CD14-positive monocyte (primary cell): Measurements from ENCODE around the gene ZFYVE21. TPM values are rescaled to one million over a fixed set of nuclear protein-coding genes. Genes with fewer than 3 reads are reported as not detected.

Experiments used
- DNase-seq, 3 donors: peaks; one replicate each; pipeline ENCODE4 v3.0.0-alpha.2; 2011 to 2022
- H2AFZ ChIP-seq: 2 replicates; pipeline ENCODE4 v1.6.0; 2012; ENCODE audit warnings: mild to moderate bottlenecking, low read depth, low read length, inconsistent platforms; ENCODE audit not compliant: insufficient read depth, poor library complexity, severe bottlenecking
- H3K27ac ChIP-seq, 2 donors: 1 replicate in 1 of 2; 2 replicates in 1 of 2; pipeline ENCODE4 v1.5.1; 2012 to 2013; ENCODE audit warnings: low read length in 2 of 2, control low read depth in 1 of 2, inconsistent platforms in 1 of 2, low read depth in 1 of 2, mild to moderate bottlenecking in 1 of 2
- H3K27me3 ChIP-seq, 2 donors: one replicate each; pipeline versions ENCODE4 v1.6.0 to v1.6.1; 2011 to 2013; ENCODE audit warnings: low read length in 2 of 2; ENCODE audit not compliant: control insufficient read depth in 2 of 2, insufficient read depth in 2 of 2
- H3K36me3 ChIP-seq, 2 donors: replicated peaks in 1 of 2; 1 replicate in 1 of 2; 2 replicates in 1 of 2; pipeline versions ENCODE4 v1.5.1 to v1.6.1; 2012 to 2013; ENCODE audit warnings: low read length in 2 of 2, control low read depth in 1 of 2, inconsistent platforms in 1 of 2, mild to moderate bottlenecking in 1 of 2; ENCODE audit not compliant: insufficient read depth in 2 of 2, control insufficient read depth in 1 of 2
- H3K4me1 ChIP-seq, 2 donors: 1 replicate in 1 of 2; 2 replicates in 1 of 2; pipeline versions ENCODE4 v1.5.1 to v1.6.1; 2012 to 2013; ENCODE audit warnings: low read length in 2 of 2, control low read depth in 1 of 2, inconsistent platforms in 1 of 2, mild to moderate bottlenecking in 1 of 2, moderate library complexity in 1 of 2; ENCODE audit not compliant: insufficient read depth in 2 of 2, control insufficient read depth in 1 of 2
- H3K4me2 ChIP-seq: replicated peaks from 2 replicates; pipeline ENCODE3; 2012; ENCODE audit warnings: low read length, moderate library complexity, mild to moderate bottlenecking; ENCODE audit not compliant: poor library complexity, severe bottlenecking; ENCODE audit errors: extremely low read depth
- H3K4me3 ChIP-seq, 3 experiments: fragments of 200-600 bp in 1 of 3; sonication (generic) in 1 of 3; replicated peaks in 1 of 3; 1 replicate in 2 of 3; 2 replicates in 1 of 3; pipeline ENCODE4 v1.5.1; 2011 to 2013; ENCODE audit warnings: low read length in 3 of 3, mild to moderate bottlenecking in 3 of 3, control low read depth in 2 of 3, low read depth in 2 of 3, inconsistent platforms in 1 of 3, moderate library complexity in 1 of 3
- H3K79me2 ChIP-seq: 2 replicates; pipeline ENCODE4 v1.6.0; 2012; ENCODE audit warnings: mild to moderate bottlenecking, control low read depth, inconsistent platforms, low read length, moderate library complexity; ENCODE audit not compliant: insufficient read depth
- H3K9ac ChIP-seq: 2 replicates; pipeline ENCODE4 v1.6.0; 2017; ENCODE audit warnings: low read length, mild to moderate bottlenecking; ENCODE audit not compliant: insufficient read depth, poor library complexity, severe bottlenecking
- H3K9me3 ChIP-seq, 2 donors: replicated peaks in 1 of 2; 1 replicate in 1 of 2; 2 replicates in 1 of 2; pipeline versions ENCODE4 v1.5.1 to v1.6.1; 2012 to 2013; ENCODE audit warnings: low read length in 2 of 2, control low read depth in 1 of 2; ENCODE audit not compliant: control insufficient read depth in 1 of 2, insufficient read depth in 1 of 2
- H4K20me1 ChIP-seq: 2 replicates; pipeline ENCODE4 v1.6.0; 2012; ENCODE audit warnings: mild to moderate bottlenecking, low read length, control low read depth, moderate library complexity; ENCODE audit not compliant: insufficient read depth
- H3K27ac Mint-ChIP-seq, 7 donors: one replicate each; pipeline ENCODE4 v1.8.0; 2020; ENCODE audit warnings: mild to moderate bottlenecking in 7 of 7, mixed read lengths in 7 of 7, moderate library complexity in 6 of 7, inconsistent platforms in 2 of 7
- H3K27me3 Mint-ChIP-seq, 3 donors: one replicate each; pipeline ENCODE4 v1.8.0; 2021 to 2022; ENCODE audit warnings: low read depth in 3 of 3, mild to moderate bottlenecking in 3 of 3, mixed read lengths in 3 of 3, moderate library complexity in 3 of 3, inconsistent platforms in 1 of 3
- H3K36me3 Mint-ChIP-seq, 2 donors: one replicate each; pipeline ENCODE4 v1.8.0; 2020; ENCODE audit warnings: mixed read lengths in 2 of 2, inconsistent platforms in 1 of 2, mild to moderate bottlenecking in 1 of 2
- H3K4me1 Mint-ChIP-seq: one replicate; pipeline ENCODE4 v1.8.0; 2020; ENCODE audit warnings: mild to moderate bottlenecking, mixed read lengths
- H3K4me3 Mint-ChIP-seq, 2 donors: one replicate each; pipeline ENCODE4 v1.8.0; 2020; ENCODE audit warnings: mild to moderate bottlenecking in 2 of 2, mixed read lengths in 2 of 2, moderate library complexity in 1 of 2
- H3K9me3 Mint-ChIP-seq, 7 donors: one replicate each; pipeline ENCODE4 v1.8.0; 2020 to 2022; ENCODE audit warnings: mixed read lengths in 7 of 7, mild to moderate bottlenecking in 6 of 7, moderate library complexity in 6 of 7, inconsistent platforms in 2 of 7
- CTCF ChIP-seq: fragments of 200-600 bp; IDR thresholded peaks from one replicate; pipeline ENCODE4 v1.8.0; 2022; ENCODE audit warnings: antibody characterized with exemption, mild to moderate bottlenecking
- WGBS: methylation state at CpG from one replicate; pipeline ENCODE4 v1.1.5; 2013; ENCODE audit warnings: missing lambda C conversion rate; ENCODE audit not compliant: insufficient coverage; 5-methylcytosine and 5-hydroxymethylcytosine counted together
- intact Hi-C, 2 donors: fragments of 100-400 bp; cut with micrococcal nuclease; formaldehyde crosslinking; loops; one replicate each; pipeline versions ENCODE4 v1.15.0 to v1.15.1; 2023
- polyA plus RNA-seq, 3 donors: library from polyadenylated mRNA; depleted of rRNA in 1 of 3; unstranded in 2 of 3; stranded (reverse) in 1 of 3; fragments of 300-500 nt in 2 of 3; fragments of >200 nt in 1 of 3; fragmentation: Illumina TruSeq in 2 of 3; gene quantifications; 1 replicate in 2 of 3; 2 replicates in 1 of 3; pipeline ENCODE4 v1.2.3, GENCODE V29; 2012 to 2021

The ZFYVE21 gene
- polyA plus RNA-seq, 3 donors, result 22.1 to 36.5 (median 33.1) TPM

- H3K9ac ChIP-seq, result no peak overlapping the region
- no peak overlapping the region for H3K27ac Mint-ChIP-seq
- DNase-seq, result no peak
- H3K4me3 ChIP-seq, result no peak overlapping the region
- no CpG with 5 or more reads among the region's 5 CpGs for WGBS
- H3K36me3 Mint-ChIP-seq, result no peaks in the 10 kb centered on the region
- no peak overlapping the region for H3K4me3 Mint-ChIP-seq
- no peaks in the 10 kb centered on the region for H3K27me3 ChIP-seq
- peaks cover under 1 to 8% (median 4%) of the 10 kb centered on the region in 3 donors for H3K27me3 Mint-ChIP-seq
- no peaks in the 10 kb centered on the region for H3K36me3 ChIP-seq
- H2AFZ ChIP-seq, result no peak overlapping the region
- no peaks in the 10 kb centered on the region for H3K4me1 Mint-ChIP-seq
- intact Hi-C loops, result no loop called here
- H3K27ac ChIP-seq, result no peak overlapping the region
- peaks cover 0 to 3% (median 0%) of the 10 kb centered on the region in 7 donors for H3K9me3 Mint-ChIP-seq
- H3K9me3 ChIP-seq, result no peaks in the 10 kb centered on the region
- no peaks in the 10 kb centered on the region for H4K20me1 ChIP-seq
- no peak overlapping the region for H3K4me2 ChIP-seq
- TF ChIP-seq CTCF, result no peak
- H3K79me2 ChIP-seq, result no peaks in the 10 kb centered on the region
- no peaks in the 10 kb centered on the region for H3K4me1 ChIP-seq
Observed at GRCh38 chr14:103763730-103764488, 48.3 kb downstream of the ZFYVE21 start.

- Histone ChIP-seq H3K36me3 (no peaks in the 10 kb centered on the region), H2AFZ (no peak overlapping the region), H3K4me3 (no peak overlapping the region), H3K4me2 (no peak overlapping the region), H3K9ac (no peak overlapping the region), H3K9me3 (no peaks in the 10 kb centered on the region), H4K20me1 (no peaks in the 10 kb centered on the region), H3K27me3 (no peaks in the 10 kb centered on the region), H3K27ac (no peak overlapping the region), H3K79me2 (no peaks in the 10 kb centered on the region), H3K4me1 (no peaks in the 10 kb centered on the region)
- H3K27me3 Mint-ChIP-seq, result peaks cover 1 to 8% (median 4%) of the 10 kb centered on the region in 3 donors
- no peaks in the 10 kb centered on the region for H3K4me1 Mint-ChIP-seq
- peaks cover 0 to 3% (median 0%) of the 10 kb centered on the region in 7 donors for H3K9me3 Mint-ChIP-seq
- no peak for TF ChIP-seq CTCF
- WGBS, result 10% methylated on average over 3 of the region's 3 CpGs
- H3K4me3 Mint-ChIP-seq, result no peak overlapping the region
- DNase-seq, result no peak
- no peaks in the 10 kb centered on the region for H3K36me3 Mint-ChIP-seq
- intact Hi-C loops, result no loop called here
- no peak overlapping the region for H3K27ac Mint-ChIP-seq
Observed at GRCh38 chr14:103765526-103765925, 49.9 kb downstream of the ZFYVE21 start.
